PC-9 (cell line): ENCODE measurements around the gene MS4A12.

Source experiments
- CTCF ChIP-seq: fragments of 200-600 bp; sonication (generic); conservative IDR thresholded peaks from 2 replicates; pipeline ENCODE4 v1.6.1; 2017; ENCODE audit warnings: mixed run types, antibody characterized with exemption, mild to moderate bottlenecking, moderate library complexity
- EZH2 ChIP-seq: fragments of 200-600 bp; sonication (generic); IDR thresholded peaks from 2 replicates; pipeline ENCODE4 v1.8.0; 2017; ENCODE audit warnings: antibody characterized with exemption, low read depth

GRCh38 chr11:60528465-60528864, 35.9 kb downstream of the MS4A12 start:
- TF ChIP-seq CTCF (no peak), EZH2 (no peak)
